Measurements from ENCODE around the gene C18orf54.

The C18orf54 gene

DNA sequence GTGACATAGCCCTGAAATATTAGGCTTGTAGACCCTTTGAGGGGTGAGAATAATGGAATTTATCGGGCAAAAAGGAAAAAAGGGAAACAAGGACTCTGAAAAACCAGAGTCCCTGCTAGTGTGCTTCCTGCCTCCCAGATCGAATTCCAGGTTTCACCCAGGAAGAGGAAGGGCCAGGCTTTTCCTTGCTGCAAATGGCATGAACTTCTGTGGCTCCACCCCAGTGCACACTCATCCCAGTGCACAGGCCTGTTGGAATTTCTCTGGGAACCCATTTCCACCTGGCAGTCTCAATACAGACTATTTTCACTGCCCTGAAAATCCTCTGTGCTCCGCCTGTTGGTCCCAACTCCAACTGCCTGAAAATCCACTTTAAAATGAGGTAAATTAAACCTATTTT is 29.9 kb downstream of the C18orf54 start:
- DNase-seq, result no peak

GRCh38 chr18:54388203-54389142 is 30.8 kb downstream of the C18orf54 start:
- no peak for DNase-seq

GRCh38 chr18:54389143-54389505 is 31.4 kb downstream of the C18orf54 start:
- no peak for DNase-seq

- DNase-seq, result no peak
Measured at GRCh38 chr18:54390838-54391237, 33.1 kb downstream of the C18orf54 start.

DNA sequence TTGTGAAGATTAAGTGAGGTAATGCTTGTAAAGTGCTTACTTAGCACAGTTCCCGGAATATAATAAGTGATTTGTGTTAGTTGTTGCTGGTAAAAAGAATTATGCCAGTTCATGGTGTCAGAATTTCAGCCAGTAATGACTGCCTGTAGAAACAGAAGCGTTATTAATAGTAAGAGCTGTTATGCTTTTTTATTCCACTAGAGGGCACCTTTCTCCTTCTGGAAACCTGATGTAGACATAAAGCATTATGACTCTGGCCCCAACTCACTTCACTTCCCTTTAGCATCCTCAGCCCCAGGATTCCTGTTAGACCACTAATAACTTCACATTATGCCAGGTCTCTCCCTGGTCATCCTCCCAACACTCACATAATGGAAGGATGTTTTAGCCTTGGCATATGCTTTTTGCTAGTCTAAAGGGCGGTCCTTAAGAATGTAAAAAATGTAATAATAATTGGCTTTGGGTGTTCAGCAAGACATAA is 34.9 kb downstream of the C18orf54 start:
- DNase-seq, result no peak

DNA sequence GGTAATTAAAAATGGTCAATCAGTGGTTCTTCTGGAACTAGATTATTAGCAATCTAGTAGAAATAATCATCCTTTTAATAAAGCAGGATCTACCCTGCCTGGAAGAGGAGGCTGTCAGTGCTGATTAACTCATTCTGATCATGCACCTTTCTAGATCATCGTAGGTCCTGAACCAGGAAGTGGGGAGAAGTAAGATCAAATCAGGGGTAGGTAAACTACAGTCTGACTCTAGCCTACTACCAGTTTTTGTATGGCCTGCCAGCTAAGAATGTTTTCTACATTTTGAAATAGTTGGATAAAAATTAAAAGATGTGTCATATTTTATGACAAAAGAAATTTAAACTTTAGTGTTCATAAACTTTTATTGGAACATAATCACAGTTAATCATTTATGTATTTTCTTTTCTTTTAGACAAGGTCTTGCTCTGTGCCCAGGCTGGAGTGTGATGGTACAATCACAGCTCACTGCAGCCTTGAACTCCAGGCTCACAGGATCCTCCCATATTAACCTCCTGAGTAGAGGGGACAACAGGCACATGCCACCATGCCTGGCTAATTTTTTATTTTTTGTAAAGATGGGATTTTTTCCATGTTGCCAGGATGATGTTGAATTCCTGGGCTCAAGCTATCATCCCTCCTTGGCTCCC is 36.1 kb downstream of the C18orf54 start:
- no peak for DNase-seq

GRCh38 chr18:54396760-54397159 is 39.1 kb downstream of the C18orf54 start:
- DNase-seq, result no peak

GRCh38 chr18:54405290-54405689 is 47.6 kb downstream of the C18orf54 start:
- DNase-seq, result no peak

- no peak for DNase-seq
Measured at GRCh38 chr18:54411781-54412180, 54.1 kb downstream of the C18orf54 start.

GRCh38 chr18:54415086-54415485 is 57.4 kb downstream of the C18orf54 start:
- DNase-seq, result no peak

DNA sequence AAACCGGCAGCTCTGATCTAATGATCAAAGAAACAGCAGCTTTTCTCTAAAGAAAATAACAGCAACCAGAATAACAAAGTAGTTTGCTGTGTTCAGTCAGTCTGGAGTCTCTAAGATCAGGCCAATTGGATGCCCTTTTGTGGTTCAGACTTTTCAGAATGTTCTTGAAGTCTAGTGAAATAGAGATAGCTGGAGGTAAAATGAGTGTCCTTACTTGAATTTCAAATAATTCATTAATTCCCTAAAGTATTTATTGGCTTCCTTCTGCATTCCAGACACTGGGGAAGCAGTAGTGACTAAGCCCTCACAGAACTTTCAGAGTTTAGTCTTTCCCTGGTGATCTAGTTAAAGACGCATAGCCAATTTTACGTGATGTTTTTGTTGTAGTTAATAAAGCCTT is 58.7 kb downstream of the C18orf54 start:
- no peak for DNase-seq

GRCh38 chr18:54423831-54424230 is 66.1 kb downstream of the C18orf54 start:
- DNase-seq, result no peak

DNA sequence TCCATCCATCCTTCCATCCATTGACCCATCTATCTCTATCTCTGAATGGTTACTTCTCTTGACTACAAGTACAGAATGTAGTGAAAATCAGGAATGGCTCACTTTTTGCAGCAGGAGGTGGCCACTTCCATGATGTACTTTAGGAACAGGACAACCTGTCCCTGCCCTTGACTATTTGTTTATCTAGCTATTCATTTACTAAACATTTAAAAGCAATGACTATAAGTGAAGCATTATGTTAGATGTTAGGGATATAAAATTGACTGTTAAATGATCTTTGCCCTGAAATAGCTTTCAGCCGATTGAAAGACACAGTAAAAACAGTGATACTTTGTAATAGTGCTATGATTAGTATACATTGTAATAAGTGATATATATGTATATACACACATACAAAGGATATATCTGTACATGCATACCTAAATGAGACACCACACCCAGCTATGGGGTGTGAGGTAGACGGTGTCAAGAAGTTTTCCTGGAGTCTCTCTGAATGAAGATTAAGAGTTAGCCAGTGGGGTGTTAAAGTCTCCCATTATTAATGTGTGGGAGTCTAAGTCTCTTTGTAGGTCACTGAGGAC is 68.5 kb downstream of the C18orf54 start:
- DNase-seq, result no peak
